Renal pelvis (tissue), 4 donors: ENCODE results near the gene FAM13A. TPM values are rescaled to one million over a fixed set of nuclear protein-coding genes. Genes with fewer than 3 reads are reported as not detected.
A peak's percentile ranks its signal among the peaks of the same experiment; 100 is the strongest.

Experiments used
- DNase-seq: peaks from one replicate; pipeline ENCODE4 v3.0.0-alpha.2; 2013
- polyA plus RNA-seq, 3 donors: library from polyadenylated mRNA; unstranded; fragments of 120-200 nt; gene quantifications; one replicate each; pipeline ENCODE4 v1.2.1, GENCODE V29; 2013; ENCODE audit not compliant: insufficient read length in 3 of 3

The FAM13A gene
- polyA plus RNA-seq, 3 donors: 29.8 to 37.6 (median 36.9) TPM

GRCh38 chr4:88751258-88752075 is 305.5 kb downstream of the FAM13A start:
- no peak for DNase-seq

GRCh38 chr4:88750369-88750768 is 306.6 kb downstream of the FAM13A start:
- DNase-seq: no peak

DNA sequence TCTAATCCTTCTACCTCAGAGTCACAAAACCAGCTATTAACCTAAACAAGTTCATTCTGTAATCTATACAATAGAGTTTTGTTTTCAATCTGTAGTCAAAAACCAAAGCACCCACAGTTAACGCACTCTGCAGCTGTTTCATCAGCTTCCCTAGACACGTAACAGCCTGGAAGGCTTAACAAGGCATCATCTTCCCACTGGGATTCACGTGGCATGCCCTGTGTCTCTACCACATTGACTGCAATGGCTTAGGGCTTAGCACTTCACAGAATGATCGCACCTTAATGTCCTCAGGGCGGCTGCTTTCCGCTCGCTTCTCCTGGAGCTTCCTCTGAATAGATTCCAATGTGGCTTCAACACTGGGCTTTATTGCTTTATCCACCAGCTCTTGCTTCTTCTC is 309.6 kb downstream of the FAM13A start:
- no peak for DNase-seq

DNA sequence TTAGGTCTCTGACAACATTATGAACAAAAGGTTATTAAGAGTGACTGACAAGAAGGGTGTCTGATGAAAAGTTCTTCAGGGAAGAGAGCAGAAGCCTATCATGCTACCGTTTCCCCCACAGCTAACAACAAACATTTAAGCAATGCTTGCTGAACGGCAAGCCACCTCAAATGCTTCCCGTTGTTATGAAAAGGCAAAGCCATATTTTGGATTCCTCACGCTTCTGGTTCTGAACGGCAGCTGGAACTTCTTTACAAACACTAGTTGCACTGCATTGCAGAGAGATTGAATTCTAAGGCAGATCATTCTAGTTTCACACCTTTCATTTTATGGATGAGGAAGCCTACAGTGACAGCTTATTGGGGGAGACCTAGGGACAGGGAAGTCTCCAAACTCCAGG is 310.8 kb downstream of the FAM13A start:
- DNase-seq: no peak

- DNase-seq: no peak
These were observed 311.3 kb downstream of the FAM13A start for GRCh38 chr4:88745581-88746163.

GRCh38 chr4:88745175-88745574 is 311.8 kb downstream of the FAM13A start:
- no peak for DNase-seq

DNA sequence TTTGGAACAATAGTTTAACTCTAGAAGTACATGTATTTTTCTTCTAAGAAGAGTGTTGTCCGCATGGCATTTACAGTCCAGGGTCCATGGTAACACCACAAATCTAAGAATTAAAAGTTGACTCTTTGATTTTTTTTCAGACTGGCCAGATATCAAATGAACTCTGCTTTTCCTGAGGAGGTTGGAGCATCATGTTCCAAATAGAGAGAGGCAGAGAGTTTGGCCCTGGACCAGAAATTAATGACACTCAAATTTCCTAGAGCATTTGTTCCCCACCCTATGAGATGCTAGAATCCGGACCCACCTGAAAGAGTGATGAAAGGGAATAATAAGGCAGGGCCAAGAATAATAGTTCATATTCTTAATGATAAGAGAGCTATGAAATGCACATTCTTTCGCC is 312.4 kb downstream of the FAM13A start:
- DNase-seq: no peak

- no peak for DNase-seq
These were observed 313.3 kb downstream of the FAM13A start for GRCh38 chr4:88743696-88744095.

DNA sequence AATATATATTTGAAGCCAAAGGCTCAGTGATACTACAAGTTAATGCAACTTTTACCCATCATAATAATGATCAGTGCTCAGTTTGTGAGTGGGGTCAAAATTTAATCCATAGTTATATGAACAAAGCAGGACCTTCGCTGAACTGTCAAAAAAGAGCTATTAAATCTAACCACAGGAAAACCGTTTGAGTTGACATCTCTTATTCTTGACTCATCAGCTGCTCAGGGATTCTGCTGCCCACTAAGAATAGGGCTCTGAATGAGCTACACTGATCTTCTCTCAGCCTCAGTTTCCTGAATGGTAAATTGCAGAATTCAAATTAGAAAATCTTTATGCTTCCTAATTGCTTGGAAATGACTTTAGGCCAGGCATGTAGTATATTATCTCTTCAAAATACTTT is 314.4 kb downstream of the FAM13A start:
- DNase-seq: no peak

DNA sequence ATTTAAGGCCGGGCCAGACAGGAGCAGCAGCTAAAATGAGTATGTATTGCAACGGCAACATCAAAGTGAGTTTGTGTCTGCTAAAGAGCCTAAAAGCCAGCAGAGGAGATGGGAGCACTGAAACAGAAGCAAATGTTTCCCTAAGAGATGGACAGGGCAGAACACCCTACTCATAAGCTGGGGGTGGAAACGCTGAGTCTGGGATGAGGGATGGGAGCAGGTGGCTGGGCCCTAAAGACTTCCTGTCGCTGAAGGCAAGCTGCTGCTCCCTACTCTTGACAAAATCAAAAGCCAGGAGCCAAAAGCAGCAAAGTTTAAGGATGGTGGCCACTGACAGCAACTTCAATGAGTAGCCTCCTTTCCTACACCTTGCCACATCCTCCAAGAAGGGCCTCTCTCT is 318.8 kb downstream of the FAM13A start:
- DNase-seq: no peak

DNA sequence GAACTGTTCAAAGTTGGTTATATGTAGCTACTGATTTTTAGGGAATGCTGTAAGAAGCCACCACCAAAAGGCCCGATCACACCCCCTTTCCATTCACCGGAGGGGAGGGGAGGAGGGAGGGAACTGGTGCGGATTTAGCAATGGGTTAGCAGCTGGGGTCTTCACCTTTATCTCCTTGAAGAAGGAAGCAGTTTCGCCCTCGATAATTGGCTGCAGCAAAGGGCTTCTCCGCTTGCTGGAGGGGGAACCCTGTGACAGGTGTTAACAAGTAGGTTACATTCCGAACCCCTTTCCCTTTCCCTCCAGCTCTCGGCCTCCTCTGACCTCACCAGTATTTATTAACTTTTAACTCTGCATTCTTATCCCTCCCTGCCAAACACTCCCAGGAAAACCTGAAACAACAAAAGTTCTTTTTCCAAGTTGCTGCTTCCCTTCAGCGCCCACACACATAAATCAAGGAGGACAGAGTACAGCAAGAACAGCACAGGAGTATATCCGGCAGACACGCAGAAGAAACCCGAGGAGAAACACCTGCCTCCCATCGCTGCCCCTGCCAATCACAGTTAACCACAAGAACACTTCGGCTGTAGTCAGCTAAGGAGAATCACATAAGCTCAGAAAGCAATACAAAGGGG is 319.6 kb downstream of the FAM13A start:
- DNase-seq: peak; percentile 92

GRCh38 chr4:88736264-88736663 is 320.7 kb downstream of the FAM13A start:
- DNase-seq: no peak

DNA sequence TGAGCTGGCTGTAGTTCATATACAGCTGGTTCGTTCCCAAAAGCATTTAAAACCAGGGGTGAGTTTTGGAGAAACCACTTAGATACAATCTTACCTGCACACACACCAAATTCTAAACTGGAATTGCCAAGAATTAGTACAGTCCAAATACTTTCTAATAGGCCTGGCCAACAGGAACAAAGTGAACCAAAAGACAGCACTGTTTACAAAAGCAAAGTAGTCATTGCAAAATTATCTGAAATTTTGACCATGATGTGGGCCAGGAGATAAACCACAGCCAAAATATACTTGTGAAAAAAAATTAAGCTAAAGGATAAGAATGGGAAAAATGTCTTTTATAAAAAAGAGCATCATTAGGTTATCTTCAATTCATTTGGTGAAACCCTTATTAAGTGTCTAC is 321.4 kb downstream of the FAM13A start:
- DNase-seq: no peak

- DNase-seq: no peak
These were observed 322.5 kb downstream of the FAM13A start for GRCh38 chr4:88734403-88734949.

DNA sequence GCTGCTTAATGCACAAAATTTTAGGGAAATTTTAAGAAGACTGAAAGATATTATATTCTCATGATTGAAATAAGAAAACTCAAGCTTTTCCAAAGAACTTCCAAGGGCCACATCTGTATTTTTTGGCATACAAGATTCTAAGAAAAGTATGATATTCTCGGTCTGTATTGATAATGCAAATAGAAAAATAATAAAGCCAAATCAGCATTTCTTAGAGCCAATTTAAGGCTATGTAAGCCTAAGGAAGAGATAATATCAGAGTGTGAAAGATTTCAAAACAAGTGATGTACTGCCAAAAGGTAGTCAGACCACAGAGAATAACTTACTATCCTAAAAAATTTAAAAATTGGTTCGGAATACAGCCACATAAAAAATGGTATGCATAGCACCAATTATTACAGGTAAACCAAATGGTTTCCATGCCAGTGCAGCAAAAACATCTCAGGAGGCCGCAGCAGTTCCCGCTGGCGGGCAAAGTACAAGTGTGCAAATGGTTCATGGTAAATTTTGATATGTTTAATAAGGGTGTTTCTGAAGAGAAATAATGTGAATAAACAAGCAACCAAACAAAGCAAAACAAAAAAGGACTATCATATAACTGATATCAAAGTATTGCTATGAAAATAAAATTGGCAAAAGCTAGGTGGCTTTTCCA is 324.1 kb downstream of the FAM13A start:
- DNase-seq: no peak

GRCh38 chr4:88731381-88731780 is 325.6 kb downstream of the FAM13A start:
- DNase-seq: no peak

- no peak for DNase-seq
These were observed 326.2 kb downstream of the FAM13A start for GRCh38 chr4:88730811-88731210.

GRCh38 chr4:88729146-88729760 is 327.7 kb downstream of the FAM13A start:
- DNase-seq: no peak

- DNase-seq: no peak
These were observed 328.8 kb downstream of the FAM13A start for GRCh38 chr4:88728146-88728545.

GRCh38 chr4:88725986-88726385 is 331.0 kb downstream of the FAM13A start:
- no peak for DNase-seq

GRCh38 chr4:88725143-88725542 is 331.8 kb downstream of the FAM13A start:
- DNase-seq: no peak

DNA sequence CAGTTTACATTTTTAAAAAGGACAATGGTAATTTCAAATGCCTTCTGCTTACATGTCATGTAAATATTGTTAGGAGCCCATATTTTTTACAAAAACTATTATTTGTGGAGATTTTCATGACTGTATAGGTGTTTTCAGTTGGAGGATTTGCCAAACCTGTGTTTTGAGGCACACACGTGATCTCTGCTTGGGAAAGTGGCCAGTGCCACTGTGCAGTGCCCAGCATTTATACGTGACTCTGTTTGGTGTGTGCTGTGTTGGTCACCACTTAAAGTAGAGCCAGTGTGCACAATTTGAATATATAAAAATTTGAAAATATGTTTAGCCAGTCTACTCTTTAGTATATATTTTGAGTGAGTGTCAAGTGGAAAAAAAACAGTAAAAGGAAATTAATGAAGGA is 332.6 kb downstream of the FAM13A start:
- no peak for DNase-seq
